ENCODE data around the gene ZNF566. TPM values are rescaled to one million over a fixed set of nuclear protein-coding genes. Genes with fewer than 3 reads are reported as not detected.

The ZNF566 gene
- total RNA-seq, 1 donor from 2014 or later, result 12.7 TPM

GRCh38 chr19:36449059-36449670 lies 40.2 kb downstream of the ZNF566 start:
- DNase-seq (ENCODE audit: low spot score), result no peak

- DNase-seq (ENCODE audit: low spot score), result no peak
Observed at GRCh38 chr19:36441339-36441738, 48.0 kb downstream of the ZNF566 start.

- DNase-seq (ENCODE audit: low spot score), result no peak
Observed at GRCh38 chr19:36436531-36436930, 52.8 kb downstream of the ZNF566 start.

- no peak for DNase-seq (ENCODE audit: low spot score)
Observed at GRCh38 chr19:36423925-36424324, 65.4 kb downstream of the ZNF566 start.

GRCh38 chr19:36421749-36422481 lies 67.4 kb downstream of the ZNF566 start:
- DNase-seq (ENCODE audit: low spot score), result no peak

- no peak for DNase-seq (ENCODE audit: low spot score)
Observed at GRCh38 chr19:36420961-36421748, 68.2 kb downstream of the ZNF566 start.

GRCh38 chr19:36418287-36419001 lies 70.9 kb downstream of the ZNF566 start, which contains the start of gene ZFP82:
ZFP82 (minus strand) TSS chr19:36418644; CDS start chr19:36409789, 8,855 bp downstream.
- peak; percentile 91 for DNase-seq (ENCODE audit: low spot score)

- DNase-seq (ENCODE audit: low spot score), result no peak
Observed at GRCh38 chr19:36417752-36418286, 71.5 kb downstream of the ZNF566 start.

- DNase-seq (ENCODE audit: low spot score), result no peak
Observed at GRCh38 chr19:36409841-36410240, 79.5 kb downstream of the ZNF566 start.

GRCh38 chr19:36408101-36408500 lies 81.3 kb downstream of the ZNF566 start:
- no peak for DNase-seq (ENCODE audit: low spot score)

GRCh38 chr19:36404498-36404897 lies 84.9 kb downstream of the ZNF566 start:
- DNase-seq (ENCODE audit: low spot score), result no peak

- no peak for DNase-seq (ENCODE audit: low spot score)
Observed at GRCh38 chr19:36401475-36401874, 87.9 kb downstream of the ZNF566 start.

GRCh38 chr19:36398571-36398970 lies 90.8 kb downstream of the ZNF566 start:
- no peak for DNase-seq (ENCODE audit: low spot score)

Other genes with a start within 250 kb of the ZNF566 start
- 3.4 TPM for gene ZFP14, start 110.4 kb downstream of the ZNF566 start, total RNA-seq
- 3.1 TPM for gene ZFP82, start 70.9 kb downstream of the ZNF566 start, total RNA-seq
- gene ZNF260, start 38.7 kb upstream of the ZNF566 start, total RNA-seq, result 7.2 TPM
- 7.4 TPM for gene ZNF529, start 83.7 kb upstream of the ZNF566 start, total RNA-seq
- 6.0 TPM for gene ZNF382, start 115.8 kb upstream of the ZNF566 start, total RNA-seq
- 5.2 TPM for gene ZNF461, start 177.3 kb upstream of the ZNF566 start, total RNA-seq
- 5.3 TPM for gene ZNF567, start 198.1 kb upstream of the ZNF566 start, total RNA-seq

All from mesenteric fat pad (tissue), 1 donor.